PC-3 (cell line): Measurements from ENCODE around the gene UBE2D4.

Experiments
- EZH2phosphoT487 ChIP-seq: fragments of 300-600 bp; sonication (generic); IDR thresholded peaks from 2 replicates; pipeline ENCODE4 v1.6.1; 2018; ENCODE audit warnings: mild to moderate bottlenecking, antibody characterized with exemption, low read length, borderline replicate concordance
- TF ChIP-seq, protein P1 (sequence below): fragments of 300-600 bp; sonication (generic); conservative IDR thresholded peaks from 2 replicates; pipeline ENCODE4 v1.5.1; 2017; ENCODE audit warnings: antibody characterized with exemption, low read depth, mild to moderate bottlenecking, low read length

DNA sequence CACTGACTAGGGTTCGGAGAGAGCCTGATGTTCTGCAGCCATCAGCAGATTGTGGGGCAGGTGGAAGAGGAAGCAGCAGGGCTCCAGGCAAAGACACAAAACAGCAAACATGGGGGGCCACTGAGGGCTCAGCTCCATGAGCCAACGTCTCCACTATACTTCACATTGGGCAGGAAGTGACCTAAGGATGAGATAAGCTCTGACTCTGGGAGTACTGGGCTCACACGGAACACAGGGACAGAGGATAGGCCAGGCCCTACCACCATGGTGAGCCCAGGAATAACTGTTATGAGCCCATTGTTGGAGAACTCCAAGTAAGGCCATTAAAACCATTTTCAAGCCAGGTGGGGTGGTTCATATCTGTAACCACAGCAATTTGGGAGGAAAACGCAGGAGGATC lies 42.0 kb upstream of the UBE2D4 start:
- TF ChIP-seq, protein P1, sequence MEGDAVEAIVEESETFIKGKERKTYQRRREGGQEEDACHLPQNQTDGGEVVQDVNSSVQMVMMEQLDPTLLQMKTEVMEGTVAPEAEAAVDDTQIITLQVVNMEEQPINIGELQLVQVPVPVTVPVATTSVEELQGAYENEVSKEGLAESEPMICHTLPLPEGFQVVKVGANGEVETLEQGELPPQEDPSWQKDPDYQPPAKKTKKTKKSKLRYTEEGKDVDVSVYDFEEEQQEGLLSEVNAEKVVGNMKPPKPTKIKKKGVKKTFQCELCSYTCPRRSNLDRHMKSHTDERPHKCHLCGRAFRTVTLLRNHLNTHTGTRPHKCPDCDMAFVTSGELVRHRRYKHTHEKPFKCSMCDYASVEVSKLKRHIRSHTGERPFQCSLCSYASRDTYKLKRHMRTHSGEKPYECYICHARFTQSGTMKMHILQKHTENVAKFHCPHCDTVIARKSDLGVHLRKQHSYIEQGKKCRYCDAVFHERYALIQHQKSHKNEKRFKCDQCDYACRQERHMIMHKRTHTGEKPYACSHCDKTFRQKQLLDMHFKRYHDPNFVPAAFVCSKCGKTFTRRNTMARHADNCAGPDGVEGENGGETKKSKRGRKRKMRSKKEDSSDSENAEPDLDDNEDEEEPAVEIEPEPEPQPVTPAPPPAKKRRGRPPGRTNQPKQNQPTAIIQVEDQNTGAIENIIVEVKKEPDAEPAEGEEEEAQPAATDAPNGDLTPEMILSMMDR: no peak
- TF ChIP-seq EZH2phosphoT487: no peak
